GM19397 (cell line): ENCODE data around the gene FEM1C.

Experiments used
- ATAC-seq: cut with Tn5 transposase; IDR thresholded peaks from one replicate; pipeline ENCODE4 v1.9.1; 2021; ENCODE audit warnings: mild to moderate bottlenecking, moderate library complexity; ENCODE audit not compliant: unreplicated experiment

Gene FEM1C

GRCh38 chr5:115524199-115524847 is 20.3 kb downstream of the FEM1C start:
- no peak for ATAC-seq

- ATAC-seq = no peak
These were observed 21.7 kb downstream of the FEM1C start for GRCh38 chr5:115522832-115523403.

GRCh38 chr5:115520191-115520590 is 24.4 kb downstream of the FEM1C start:
- ATAC-seq = no peak

- ATAC-seq = no peak
These were observed 28.2 kb downstream of the FEM1C start for GRCh38 chr5:115516372-115516771.

GRCh38 chr5:115514220-115514619 is 30.4 kb downstream of the FEM1C start:
- ATAC-seq = no peak

- no peak for ATAC-seq
These were observed 32.9 kb downstream of the FEM1C start for GRCh38 chr5:115511632-115512031.

- no peak for ATAC-seq
These were observed 34.4 kb downstream of the FEM1C start for GRCh38 chr5:115510145-115510645.

GRCh38 chr5:115509547-115509946 is 35.0 kb downstream of the FEM1C start:
- no peak for ATAC-seq

- ATAC-seq = no peak
These were observed 36.9 kb downstream of the FEM1C start for GRCh38 chr5:115507681-115508080.

- ATAC-seq = no peak
These were observed 41.2 kb downstream of the FEM1C start for GRCh38 chr5:115503420-115503819.

GRCh38 chr5:115501464-115502210 is 42.9 kb downstream of the FEM1C start:
- ATAC-seq = no peak

GRCh38 chr5:115500225-115500624 is 44.4 kb downstream of the FEM1C start:
- ATAC-seq = no peak

GRCh38 chr5:115496936-115497576 is 47.5 kb downstream of the FEM1C start:
- ATAC-seq = no peak

GRCh38 chr5:115494570-115495289 is 49.8 kb downstream of the FEM1C start:
- no peak for ATAC-seq

GRCh38 chr5:115490596-115490995 is 54.0 kb downstream of the FEM1C start:
- ATAC-seq = no peak

- ATAC-seq = no peak
These were observed 54.8 kb downstream of the FEM1C start for GRCh38 chr5:115489733-115490132.

GRCh38 chr5:115487756-115488155 is 56.8 kb downstream of the FEM1C start:
- ATAC-seq = peak; percentile 59

- no peak for ATAC-seq
These were observed 57.4 kb downstream of the FEM1C start for GRCh38 chr5:115487168-115487567.

- no peak for ATAC-seq
These were observed 57.8 kb downstream of the FEM1C start for GRCh38 chr5:115486728-115487127.

- no peak for ATAC-seq
These were observed 60.2 kb downstream of the FEM1C start for GRCh38 chr5:115484368-115484767.

- no peak for ATAC-seq
These were observed 63.7 kb downstream of the FEM1C start for GRCh38 chr5:115480900-115481299.
